ENCODE data around the gene GSDME.

GSDME gene

GRCh38 chr7:24652251-24652939, 104.9 kb downstream of the GSDME start:
- no peaks in the 10 kb centered on the region for H3K4me1 Mint-ChIP-seq
- H3K27ac Mint-ChIP-seq, result no peak overlapping the region

More at GRCh38 chr7:24652251-24652939, 104.9 kb downstream of the GSDME start:
- no peak overlapping the region for H3K4me3 Mint-ChIP-seq
- TF ChIP-seq CTCF (IDR thresholded peaks at IDR 0.05; ENCODE audit: unreplicated experiment in 3 of 3), result no peak
- no peaks in the 10 kb centered on the region for H3K27me3 Mint-ChIP-seq (ENCODE audit: low read depth)
- no peaks in the 10 kb centered on the region for H3K36me3 Mint-ChIP-seq (ENCODE audit: low read depth)
- H3K9me3 Mint-ChIP-seq, result no peaks in the 10 kb centered on the region
